Measurements from ENCODE around the gene HSF2BP.
"Not testable (repeated sequence)": the region's sequence is repeated elsewhere in the genome, so short reads cannot be mapped to it uniquely, and the experiment has no call there.

HSF2BP gene

DNA sequence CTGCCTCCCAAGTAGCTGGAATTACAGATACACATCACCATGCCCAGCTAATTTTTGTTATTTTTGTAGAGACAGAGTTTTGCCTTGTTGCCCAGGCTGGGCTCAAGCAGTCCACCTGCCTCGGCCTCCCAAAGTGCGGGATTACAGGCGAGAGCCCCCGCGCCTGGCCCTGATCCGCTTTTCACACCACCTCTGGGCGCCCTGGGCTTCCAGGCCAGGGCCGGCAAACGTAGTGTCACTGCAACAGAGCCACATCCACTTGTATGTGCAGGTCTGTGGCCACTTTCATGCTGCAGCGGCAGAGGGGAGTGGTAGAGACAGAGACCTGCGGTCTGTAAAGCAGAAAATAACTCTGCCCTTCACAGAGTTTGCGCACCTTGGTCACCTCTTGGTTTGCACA lies 29.6 kb upstream of the HSF2BP start:
- H3K4me3 ChIP-seq (ENCODE audit: low read length in 2 of 2): no peak overlapping the region
- peaks cover 51 to 73% of the 10 kb centered on the region in 2 donors for H3K36me3 ChIP-seq (ENCODE audit: control insufficient read depth in 2 of 2, insufficient read depth in 2 of 2, low read length in 2 of 2)
- H3K9ac ChIP-seq (ENCODE audit: low read depth in 1 of 2, low read length in 2 of 2): no peak overlapping the region
- no peaks in the 10 kb centered on the region for H3K27me3 ChIP-seq (ENCODE audit: control insufficient read depth in 2 of 2, insufficient read depth in 2 of 2, low read length in 2 of 2)
- H3K9me3 ChIP-seq (ENCODE audit: control insufficient read depth in 2 of 2, low read length in 2 of 2): no peaks in the 10 kb centered on the region
- no peaks in the 10 kb centered on the region for H3K4me1 ChIP-seq (ENCODE audit: control insufficient read depth in 2 of 2, insufficient read depth in 2 of 2, low read length in 2 of 2)
- no peak overlapping the region for H3K27ac ChIP-seq (ENCODE audit: low read depth in 2 of 2, low read length in 2 of 2)

DNA sequence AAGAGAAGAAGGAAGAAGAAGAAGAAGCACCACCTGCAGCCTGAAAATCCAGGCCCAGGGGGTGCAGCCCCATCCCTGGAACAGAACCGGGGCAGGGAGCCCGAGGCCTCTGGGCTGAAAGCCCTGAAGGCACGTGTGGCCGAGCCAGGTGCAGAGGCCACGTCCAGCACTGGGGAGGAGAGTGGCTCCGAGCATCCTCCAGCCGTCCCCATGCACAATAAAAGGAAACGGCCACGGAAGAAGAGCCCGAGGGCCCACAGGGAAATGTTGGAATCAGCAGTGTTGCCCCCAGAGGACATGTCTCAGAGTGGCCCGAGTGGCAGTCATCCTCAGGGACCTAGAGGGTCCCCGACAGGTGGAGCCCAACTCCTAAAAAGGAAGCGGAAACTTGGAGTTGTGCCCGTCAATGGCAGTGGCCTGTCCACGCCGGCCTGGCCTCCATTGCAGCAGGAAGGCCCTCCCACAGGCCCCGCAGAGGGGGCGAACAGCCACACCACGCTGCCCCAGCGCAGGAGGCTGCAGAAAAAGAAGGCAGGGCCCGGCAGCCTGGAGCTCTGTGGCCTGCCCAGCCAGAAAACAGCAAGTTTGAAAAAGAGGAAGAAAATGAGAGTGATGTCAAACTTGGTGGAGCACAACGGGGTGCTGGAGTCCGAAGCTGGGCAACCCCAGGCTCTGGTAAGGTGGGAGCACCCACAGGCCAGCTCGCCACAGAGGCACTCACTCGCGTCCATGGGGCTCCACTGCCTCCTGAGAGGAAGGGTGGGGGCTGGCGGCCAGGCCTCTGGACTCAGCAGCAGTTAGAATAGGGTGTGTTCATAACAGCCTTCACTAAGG lies 28.5 kb upstream of the HSF2BP start:
- no peak overlapping the region for H3K4me3 ChIP-seq (ENCODE audit: low read length in 2 of 2)
- no peak overlapping the region for H3K9ac ChIP-seq (ENCODE audit: low read depth in 1 of 2, low read length in 2 of 2)
- H3K27ac ChIP-seq (ENCODE audit: low read depth in 2 of 2, low read length in 2 of 2): no peak overlapping the region
- H3K9me3 ChIP-seq (ENCODE audit: control insufficient read depth in 2 of 2, low read length in 2 of 2): no peaks in the 10 kb centered on the region
- no peaks in the 10 kb centered on the region for H3K4me1 ChIP-seq (ENCODE audit: control insufficient read depth in 2 of 2, insufficient read depth in 2 of 2, low read length in 2 of 2)
- no peaks in the 10 kb centered on the region for H3K27me3 ChIP-seq (ENCODE audit: control insufficient read depth in 2 of 2, insufficient read depth in 2 of 2, low read length in 2 of 2)
- H3K36me3 ChIP-seq (ENCODE audit: control insufficient read depth in 2 of 2, insufficient read depth in 2 of 2, low read length in 2 of 2): peaks cover 48 to 69% of the 10 kb centered on the region in 2 donors

DNA sequence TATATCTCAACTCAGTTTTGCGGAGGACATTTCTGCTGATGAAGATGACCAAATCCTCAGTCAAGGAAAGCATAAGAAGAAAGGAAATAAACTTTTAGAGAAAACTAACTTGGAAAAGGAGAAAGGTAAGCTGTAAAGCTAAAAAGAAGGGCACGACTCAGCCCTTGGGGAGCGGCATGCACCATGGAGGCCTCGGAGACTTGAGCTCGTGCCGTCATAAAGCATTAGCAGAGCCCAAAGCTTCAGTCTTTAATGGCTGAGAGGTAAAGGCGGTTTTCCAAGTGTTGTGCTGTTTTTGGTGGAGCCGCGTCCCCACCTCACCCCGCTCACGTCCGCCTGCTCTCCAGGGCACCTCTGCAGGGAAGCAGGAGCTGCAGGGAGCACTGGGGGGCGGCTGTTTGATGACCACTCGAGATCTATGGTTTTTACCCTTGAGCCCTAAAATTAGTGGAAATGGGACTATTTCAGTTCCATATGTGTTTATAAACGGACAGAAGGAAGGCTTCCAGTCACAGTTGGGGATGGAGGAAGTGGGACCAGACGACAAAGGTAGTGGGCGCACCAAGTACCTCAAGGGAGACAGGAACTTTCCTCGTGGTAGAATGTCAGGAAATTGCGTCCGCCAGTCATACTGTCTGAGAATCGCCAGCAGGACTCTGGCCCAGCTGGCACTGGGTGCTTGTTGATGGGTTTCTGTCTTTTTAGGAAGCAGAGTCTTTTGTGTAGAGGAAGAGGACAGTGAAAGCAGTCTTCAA lies 27.7 kb upstream of the HSF2BP start:
- Histone ChIP-seq H3K4me1 (ENCODE audit: control insufficient read depth in 2 of 2, insufficient read depth in 2 of 2, low read length in 2 of 2) (no peaks in the 10 kb centered on the region), H3K27me3 (ENCODE audit: control insufficient read depth in 2 of 2, insufficient read depth in 2 of 2, low read length in 2 of 2) (no peaks in the 10 kb centered on the region), H3K9ac (ENCODE audit: low read depth in 1 of 2, low read length in 2 of 2) (no peak overlapping the region), H3K4me3 (ENCODE audit: low read length in 2 of 2) (no peak overlapping the region), H3K27ac (ENCODE audit: low read depth in 2 of 2, low read length in 2 of 2) (no peak overlapping the region), H3K36me3 (ENCODE audit: control insufficient read depth in 2 of 2, insufficient read depth in 2 of 2, low read length in 2 of 2) (peaks cover 49 to 70% of the 10 kb centered on the region in 2 donors), H3K9me3 (ENCODE audit: control insufficient read depth in 2 of 2, low read length in 2 of 2) (no peaks in the 10 kb centered on the region)

DNA sequence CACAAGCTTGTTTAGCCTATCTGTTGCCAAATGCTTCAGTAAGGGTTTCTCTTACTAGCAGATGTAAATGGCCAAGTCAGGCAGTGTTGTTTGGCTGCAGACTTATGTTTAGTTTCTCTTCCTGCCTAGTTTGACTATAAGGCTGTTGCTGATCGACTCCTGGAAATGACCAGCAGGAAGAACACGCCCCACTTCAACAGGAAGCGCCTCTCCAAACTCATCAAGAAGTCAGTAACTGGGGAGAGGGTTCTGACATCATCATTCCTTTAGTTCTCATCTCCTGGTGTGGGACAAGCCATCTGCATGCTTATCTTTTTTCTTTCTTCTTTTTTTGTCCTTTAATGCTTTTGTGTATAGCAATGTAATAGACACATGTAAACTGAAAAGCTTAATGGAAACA lies 25.1 kb upstream of the HSF2BP start:
- Histone ChIP-seq H3K36me3 (ENCODE audit: control insufficient read depth in 2 of 2, insufficient read depth in 2 of 2, low read length in 2 of 2) (peaks cover 31 to 59% of the 10 kb centered on the region in 2 donors), H3K4me1 (ENCODE audit: control insufficient read depth in 2 of 2, insufficient read depth in 2 of 2, low read length in 2 of 2) (no peaks in the 10 kb centered on the region), H3K9me3 (ENCODE audit: control insufficient read depth in 2 of 2, low read length in 2 of 2) (no peaks in the 10 kb centered on the region), H3K4me3 (ENCODE audit: low read length in 2 of 2) (no peak overlapping the region), H3K9ac (ENCODE audit: low read depth in 1 of 2, low read length in 2 of 2) (no peak overlapping the region), H3K27ac (ENCODE audit: low read depth in 2 of 2, low read length in 2 of 2) (no peak overlapping the region), H3K27me3 (ENCODE audit: control insufficient read depth in 2 of 2, insufficient read depth in 2 of 2, low read length in 2 of 2) (no peaks in the 10 kb centered on the region)

GRCh38 chr21:43681650-43682049 lies 22.4 kb upstream of the HSF2BP start:
- Histone ChIP-seq H3K4me3 (ENCODE audit: low read length in 2 of 2) (no peak overlapping the region), H3K27ac (ENCODE audit: low read depth in 2 of 2, low read length in 2 of 2) (no peak overlapping the region), H3K27me3 (ENCODE audit: control insufficient read depth in 2 of 2, insufficient read depth in 2 of 2, low read length in 2 of 2) (no peaks in the 10 kb centered on the region), H3K36me3 (ENCODE audit: control insufficient read depth in 2 of 2, insufficient read depth in 2 of 2, low read length in 2 of 2) (peaks cover 27 to 39% of the 10 kb centered on the region in 2 donors), H3K9me3 (ENCODE audit: control insufficient read depth in 2 of 2, low read length in 2 of 2) (no peaks in the 10 kb centered on the region), H3K4me1 (ENCODE audit: control insufficient read depth in 2 of 2, insufficient read depth in 2 of 2, low read length in 2 of 2) (no peaks in the 10 kb centered on the region), H3K9ac (ENCODE audit: low read depth in 1 of 2, low read length in 2 of 2) (no peak overlapping the region)

DNA sequence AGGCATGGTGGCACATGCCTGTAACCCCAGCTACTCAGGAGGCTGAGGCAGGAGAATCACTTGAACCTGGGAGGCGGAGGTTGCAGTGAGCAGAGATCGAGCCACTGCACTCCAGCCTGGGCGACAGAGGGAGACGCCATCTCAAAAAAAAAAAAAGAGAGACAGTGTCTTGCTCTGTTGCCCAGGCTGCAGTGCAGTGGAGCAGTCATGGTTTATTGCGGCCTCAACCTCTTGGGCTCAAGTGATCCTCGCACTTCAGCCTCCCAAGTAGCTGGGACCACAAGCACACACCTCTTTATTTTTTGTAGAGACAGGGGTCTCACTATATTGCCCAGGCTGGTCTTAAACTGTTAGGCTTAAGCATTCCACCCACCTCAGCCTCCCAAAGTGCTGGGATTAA lies 21.1 kb upstream of the HSF2BP start:
- H3K36me3 ChIP-seq (ENCODE audit: control insufficient read depth in 2 of 2, insufficient read depth in 2 of 2, low read length in 2 of 2): peaks cover 28 to 38% of the 10 kb centered on the region in 2 donors

GRCh38 chr21:43679951-43680350 lies 20.7 kb upstream of the HSF2BP start:
- H3K27ac ChIP-seq (ENCODE audit: low read depth in 2 of 2, low read length in 2 of 2): no peak overlapping the region
- H3K36me3 ChIP-seq (ENCODE audit: control insufficient read depth in 2 of 2, insufficient read depth in 2 of 2, low read length in 2 of 2): peaks cover 30 to 37% of the 10 kb centered on the region in 2 donors
- H3K4me1 ChIP-seq (ENCODE audit: control insufficient read depth in 2 of 2, insufficient read depth in 2 of 2, low read length in 2 of 2): no peaks in the 10 kb centered on the region
- no peaks in the 10 kb centered on the region for H3K27me3 ChIP-seq (ENCODE audit: control insufficient read depth in 2 of 2, insufficient read depth in 2 of 2, low read length in 2 of 2)
- no peak overlapping the region for H3K9ac ChIP-seq (ENCODE audit: low read depth in 1 of 2, low read length in 2 of 2)
- no peak overlapping the region for H3K4me3 ChIP-seq (ENCODE audit: low read length in 2 of 2)
- no peaks in the 10 kb centered on the region for H3K9me3 ChIP-seq (ENCODE audit: control insufficient read depth in 2 of 2, low read length in 2 of 2)

More for the DNA sequence above, 21.1 kb upstream of the HSF2BP start:
- H3K27ac ChIP-seq (ENCODE audit: low read depth in 2 of 2, low read length in 2 of 2); H3K27me3 ChIP-seq (ENCODE audit: control insufficient read depth in 2 of 2, insufficient read depth in 2 of 2, low read length in 2 of 2); H3K9me3 ChIP-seq (ENCODE audit: control insufficient read depth in 2 of 2, low read length in 2 of 2); H3K9ac ChIP-seq (ENCODE audit: low read depth in 1 of 2, low read length in 2 of 2); H3K4me1 ChIP-seq (ENCODE audit: control insufficient read depth in 2 of 2, insufficient read depth in 2 of 2, low read length in 2 of 2); H3K4me3 ChIP-seq (ENCODE audit: low read length in 2 of 2): not testable (repeated sequence)

DNA sequence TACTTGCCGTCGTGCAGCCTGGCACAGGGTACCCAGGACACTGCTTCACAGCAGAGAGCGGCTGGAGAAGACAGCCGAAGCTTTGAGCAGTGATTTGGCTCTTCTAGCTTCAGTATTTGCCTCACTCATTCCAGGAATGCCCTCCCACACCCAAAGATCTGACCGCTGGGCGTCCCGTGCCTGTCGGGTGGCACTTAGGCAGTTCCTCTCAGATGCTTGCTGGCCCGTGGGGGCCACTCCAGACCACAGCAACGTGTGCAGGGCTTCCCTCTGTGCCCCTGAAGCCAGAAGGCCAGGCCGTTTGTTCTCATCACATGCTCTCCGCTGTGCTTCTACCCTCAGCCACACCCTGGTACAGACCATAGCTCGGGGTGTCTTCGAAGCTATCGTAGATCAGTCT lies 17.1 kb upstream of the HSF2BP start:
- H3K27me3 ChIP-seq (ENCODE audit: control insufficient read depth in 2 of 2, insufficient read depth in 2 of 2, low read length in 2 of 2): no peaks in the 10 kb centered on the region
- H3K4me3 ChIP-seq (ENCODE audit: low read length in 2 of 2): no peak overlapping the region
- H3K36me3 ChIP-seq (ENCODE audit: control insufficient read depth in 2 of 2, insufficient read depth in 2 of 2, low read length in 2 of 2): peaks cover 27% of the 10 kb centered on the region in 2 donors
- no peaks in the 10 kb centered on the region for H3K9me3 ChIP-seq (ENCODE audit: control insufficient read depth in 2 of 2, low read length in 2 of 2)
- no peak overlapping the region for H3K27ac ChIP-seq (ENCODE audit: low read depth in 2 of 2, low read length in 2 of 2)
- H3K4me1 ChIP-seq (ENCODE audit: control insufficient read depth in 2 of 2, insufficient read depth in 2 of 2, low read length in 2 of 2): no peaks in the 10 kb centered on the region
- no peak overlapping the region for H3K9ac ChIP-seq (ENCODE audit: low read depth in 1 of 2, low read length in 2 of 2)

GRCh38 chr21:43675871-43676270 lies 16.6 kb upstream of the HSF2BP start:
- H3K4me1 ChIP-seq (ENCODE audit: control insufficient read depth in 2 of 2, insufficient read depth in 2 of 2, low read length in 2 of 2): no peaks in the 10 kb centered on the region
- no peak overlapping the region for H3K27ac ChIP-seq (ENCODE audit: low read depth in 2 of 2, low read length in 2 of 2)
- no peak overlapping the region for H3K9ac ChIP-seq (ENCODE audit: low read depth in 1 of 2, low read length in 2 of 2)
- no peaks in the 10 kb centered on the region for H3K9me3 ChIP-seq (ENCODE audit: control insufficient read depth in 2 of 2, low read length in 2 of 2)
- peaks cover 27 to 31% of the 10 kb centered on the region in 2 donors for H3K36me3 ChIP-seq (ENCODE audit: control insufficient read depth in 2 of 2, insufficient read depth in 2 of 2, low read length in 2 of 2)
- H3K4me3 ChIP-seq (ENCODE audit: low read length in 2 of 2): no peak overlapping the region
- H3K27me3 ChIP-seq (ENCODE audit: control insufficient read depth in 2 of 2, insufficient read depth in 2 of 2, low read length in 2 of 2): no peaks in the 10 kb centered on the region

DNA sequence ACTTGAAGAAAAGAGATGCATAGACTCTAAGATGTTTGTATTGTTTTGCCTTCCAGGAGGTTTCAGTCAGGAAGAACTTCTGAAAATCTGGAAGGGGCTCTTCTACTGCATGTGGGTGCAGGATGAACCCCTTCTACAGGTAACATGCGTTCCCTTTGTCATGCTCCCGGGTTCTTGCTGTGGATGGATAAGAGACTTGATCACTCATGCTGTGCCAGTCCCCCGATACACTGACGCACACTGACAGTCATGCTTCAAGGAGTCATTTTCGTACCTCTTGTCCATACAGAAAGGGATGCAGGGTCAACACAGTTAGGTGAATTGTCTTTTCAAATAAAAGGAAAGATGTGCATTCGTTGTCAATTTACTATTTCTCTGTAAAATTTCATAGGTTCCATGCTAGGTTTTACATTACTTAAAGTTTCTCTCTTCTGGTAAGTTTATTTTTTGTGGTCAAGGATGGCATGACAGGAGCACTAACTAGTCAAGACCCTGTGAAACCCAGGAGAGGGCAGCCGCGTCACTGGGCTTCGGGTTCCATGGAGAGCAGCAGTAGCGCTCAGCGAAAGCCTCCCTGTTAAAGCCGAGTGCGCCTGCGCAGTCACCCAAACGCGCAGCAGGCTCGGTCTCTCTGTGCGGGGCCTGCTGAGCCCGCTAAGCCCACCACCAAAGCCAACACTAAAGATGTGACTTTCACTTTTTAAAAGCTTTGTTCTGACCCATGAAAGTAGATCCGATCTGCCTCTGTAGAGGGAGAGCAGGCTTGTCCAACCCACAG lies 10.7 kb upstream of the HSF2BP start:
- Histone ChIP-seq H3K27ac (ENCODE audit: low read depth in 2 of 2, low read length in 2 of 2) (no peak overlapping the region), H3K9me3 (ENCODE audit: control insufficient read depth in 2 of 2, low read length in 2 of 2) (no peaks in the 10 kb centered on the region), H3K4me3 (ENCODE audit: low read length in 2 of 2) (no peak overlapping the region), H3K4me1 (ENCODE audit: control insufficient read depth in 2 of 2, insufficient read depth in 2 of 2, low read length in 2 of 2) (peaks cover 0 to 3% of the 10 kb centered on the region in 2 donors), H3K27me3 (ENCODE audit: control insufficient read depth in 2 of 2, insufficient read depth in 2 of 2, low read length in 2 of 2) (no peaks in the 10 kb centered on the region), H3K36me3 (ENCODE audit: control insufficient read depth in 2 of 2, insufficient read depth in 2 of 2, low read length in 2 of 2) (peaks cover 12 to 22% of the 10 kb centered on the region in 2 donors), H3K9ac (ENCODE audit: low read depth in 1 of 2, low read length in 2 of 2) (no peak overlapping the region)
